Peyer's patch (tissue), 4 donors: ENCODE data around the gene ZNFX1.

Source experiments
- POLR2A ChIP-seq, 2 donors: fragments of 450-650 bp; IDR thresholded peaks; one replicate each; pipeline ENCODE4 v1.5.1; 2017; ENCODE audit warnings: antibody characterized with exemption in 2 of 2, mild to moderate bottlenecking in 2 of 2, moderate library complexity in 2 of 2
- TF ChIP-seq, protein P1 (sequence below), 6 experiments: fragments of 450-650 bp in 4 of 6; fragments of 200-600 bp in 2 of 6; sonication (generic) in 1 of 6; IDR thresholded peaks; one replicate each; pipeline ENCODE4 v1.5.1; 2017 to 2019; ENCODE audit warnings: antibody characterized with exemption in 6 of 6, mild to moderate bottlenecking in 3 of 6, moderate library complexity in 1 of 6

DNA sequence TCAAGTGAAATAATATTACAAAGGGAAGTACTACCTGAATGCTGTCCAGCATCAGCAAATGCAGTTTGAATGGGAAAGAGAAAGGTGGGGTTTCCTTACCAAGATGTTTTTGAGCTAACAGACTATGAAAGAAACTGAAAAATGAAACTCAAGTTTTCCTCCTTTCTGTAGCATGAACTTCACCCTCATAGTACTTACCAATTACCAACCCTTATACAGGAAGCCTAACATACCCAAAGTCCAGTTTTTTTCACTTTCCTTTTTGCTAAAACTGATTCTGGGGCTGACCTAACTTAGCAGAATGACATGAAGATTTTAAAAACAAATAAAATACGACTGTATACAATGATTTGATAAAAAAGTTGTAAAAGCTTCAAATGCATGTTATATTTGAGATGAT lies 5.2 kb downstream of the ZNFX1 start:
- no peak for TF ChIP-seq POLR2A (IDR thresholded peaks at IDR 0.05)
- TF ChIP-seq, protein P1, sequence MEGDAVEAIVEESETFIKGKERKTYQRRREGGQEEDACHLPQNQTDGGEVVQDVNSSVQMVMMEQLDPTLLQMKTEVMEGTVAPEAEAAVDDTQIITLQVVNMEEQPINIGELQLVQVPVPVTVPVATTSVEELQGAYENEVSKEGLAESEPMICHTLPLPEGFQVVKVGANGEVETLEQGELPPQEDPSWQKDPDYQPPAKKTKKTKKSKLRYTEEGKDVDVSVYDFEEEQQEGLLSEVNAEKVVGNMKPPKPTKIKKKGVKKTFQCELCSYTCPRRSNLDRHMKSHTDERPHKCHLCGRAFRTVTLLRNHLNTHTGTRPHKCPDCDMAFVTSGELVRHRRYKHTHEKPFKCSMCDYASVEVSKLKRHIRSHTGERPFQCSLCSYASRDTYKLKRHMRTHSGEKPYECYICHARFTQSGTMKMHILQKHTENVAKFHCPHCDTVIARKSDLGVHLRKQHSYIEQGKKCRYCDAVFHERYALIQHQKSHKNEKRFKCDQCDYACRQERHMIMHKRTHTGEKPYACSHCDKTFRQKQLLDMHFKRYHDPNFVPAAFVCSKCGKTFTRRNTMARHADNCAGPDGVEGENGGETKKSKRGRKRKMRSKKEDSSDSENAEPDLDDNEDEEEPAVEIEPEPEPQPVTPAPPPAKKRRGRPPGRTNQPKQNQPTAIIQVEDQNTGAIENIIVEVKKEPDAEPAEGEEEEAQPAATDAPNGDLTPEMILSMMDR (IDR thresholded peaks at IDR 0.05): no peak
